D721Med (cell line): ENCODE measurements around the gene GMPPA.

Source experiments
- DNase-seq: peaks from one replicate; pipeline ENCODE4 v3.0.0; 2011; ENCODE audit warnings: low spot score; ENCODE audit not compliant: insufficient read length
- FAIRE-seq: peaks from 2 replicates; lab custom pipeline; 2011; peaks lifted over from hg19 to GRCh38; lab: Jason Lieb, UNC
- CTCF ChIP-seq: IDR thresholded peaks from 2 replicates; pipeline ENCODE4 v1.5.1; 2012; ENCODE audit warnings: mild to moderate bottlenecking, control low read depth; ENCODE audit not compliant: insufficient read depth; ENCODE audit errors: missing control alignments

GMPPA gene

DNA sequence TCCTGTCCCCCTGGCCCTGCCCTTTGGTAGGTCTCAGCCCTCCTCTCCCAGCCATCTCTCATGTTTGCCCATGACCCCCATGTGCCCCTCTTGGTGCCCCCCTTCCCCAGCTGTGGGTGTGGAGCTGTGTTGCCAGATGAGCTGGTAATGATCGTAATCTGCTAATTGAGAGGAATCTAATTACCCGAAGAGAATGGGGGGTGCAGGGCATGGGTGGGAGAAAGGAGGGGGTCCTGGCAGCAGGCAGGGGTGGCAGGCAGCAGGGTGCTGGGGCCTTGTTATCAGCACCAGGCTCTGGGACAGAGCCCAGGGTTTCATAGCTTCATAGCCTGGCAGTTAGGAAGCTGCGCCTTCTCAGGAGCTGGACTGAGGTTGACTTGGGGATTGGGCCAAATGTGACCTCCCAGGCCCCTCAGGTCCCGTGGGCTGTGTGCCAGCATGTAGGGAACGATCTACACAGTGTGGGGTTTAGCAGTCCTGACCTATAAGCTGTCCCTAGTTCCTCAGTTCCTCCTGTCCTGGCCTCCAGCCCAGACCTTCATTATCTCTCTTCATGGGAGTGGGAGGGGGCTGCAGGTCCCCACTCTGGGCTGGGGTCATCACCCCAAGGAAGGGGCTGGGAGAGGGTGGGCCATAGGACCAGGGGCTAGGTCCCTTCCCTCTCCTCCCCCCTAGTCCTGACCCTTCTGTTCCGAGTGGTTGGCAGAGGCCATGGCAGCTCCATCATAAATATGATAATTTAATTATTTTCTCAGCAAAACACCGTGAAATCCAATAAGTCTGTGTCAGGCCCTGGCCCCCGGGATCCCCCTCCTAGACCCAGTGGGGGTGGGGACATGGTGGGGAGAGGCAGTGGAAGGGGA, 9.1 kb downstream of the GMPPA start:
- no peak for TF ChIP-seq CTCF
- FAIRE-seq (no peak), DNase-seq (no peak)

- no peak for DNase-seq
- FAIRE-seq = no peak
- TF ChIP-seq CTCF = no peak
These were observed 9.7 kb downstream of the GMPPA start for GRCh38 chr2:219508444-219508734.

DNA sequence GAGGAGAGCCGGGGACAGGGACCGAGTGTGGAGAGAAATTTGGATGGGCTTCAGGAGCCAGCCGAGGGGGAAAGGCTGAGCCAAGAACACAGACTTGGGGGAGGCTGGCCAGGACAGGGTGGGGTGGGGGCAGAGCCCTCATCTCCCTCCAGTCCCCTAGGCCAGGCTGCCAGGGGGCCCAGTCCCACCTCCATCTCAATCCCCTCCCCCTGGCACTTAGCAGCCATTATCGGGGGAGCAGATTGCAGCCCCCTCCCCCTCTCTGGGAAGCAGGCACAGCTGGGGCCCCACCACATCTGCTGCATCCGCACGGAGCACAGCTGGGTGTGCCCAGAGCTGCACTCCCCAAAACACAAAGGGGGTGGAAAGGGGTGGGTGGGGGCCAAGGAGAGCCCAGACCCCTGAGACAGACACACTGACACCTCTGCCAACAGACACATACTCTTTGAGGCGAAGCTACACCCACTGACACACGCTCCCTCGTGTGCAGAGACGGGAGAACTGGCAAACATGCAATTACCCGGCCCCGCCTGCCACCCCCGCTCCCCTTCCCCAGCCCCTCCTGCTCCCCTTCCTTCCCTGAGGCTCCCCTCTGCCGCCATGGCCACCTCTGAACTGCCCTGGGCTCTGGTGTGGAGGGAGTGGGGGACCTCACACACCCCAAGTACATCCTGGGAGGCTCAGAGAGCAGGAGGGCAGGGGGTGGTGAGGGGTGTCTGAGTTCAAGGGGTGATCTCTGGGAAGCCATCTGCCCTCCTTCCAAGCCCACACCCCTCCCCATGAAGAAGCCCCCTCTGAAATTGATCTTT, 10.5 kb downstream of the GMPPA start:
- no peak for DNase-seq
- no peak for TF ChIP-seq CTCF
- FAIRE-seq = no peak

- no peak for FAIRE-seq
- TF ChIP-seq CTCF = peak; percentile 83
- peak; percentile 76 for DNase-seq
These were observed 11.3 kb downstream of the GMPPA start for GRCh38 chr2:219509780-219510511.

GRCh38 chr2:219510512-219511135, 11.9 kb downstream of the GMPPA start:
- no peak for TF ChIP-seq CTCF
- DNase-seq (no peak), FAIRE-seq (no peak)

GRCh38 chr2:219511547-219512325, 13.0 kb downstream of the GMPPA start:
- DNase-seq (peak; percentile 75), FAIRE-seq (no peak)
- TF ChIP-seq CTCF = no peak
